GM12878 (cell line): ENCODE results near the gene TOPAZ1. TPM values are rescaled to one million over a fixed set of nuclear protein-coding genes. Genes with fewer than 3 reads are reported as not detected.

Experiments
- ATAC-seq: fragments of 200-7000 bp; cut with Tn5 transposase; 3 replicates; pipeline ENCODE4 v1.9.1; 2020; ENCODE audit warnings: mild to moderate bottlenecking, moderate library complexity
- BruUV-seq: library from RNA; stranded (reverse); fragments of 400-500 nt; replicated peaks from 2 replicates; lab custom pipeline; 2021; lab: Mats Ljungman, UMichigan
- CTCF ChIA-PET: fragments of 300-600 bp; sonication (Branson Sonifier 250); formaldehyde crosslinking; extraction: SDS; loops from one replicate; lab custom pipeline; 2021; ENCODE audit warnings: inconsistent platforms; lab: Yijun Ruan, JAX
- POLR2A ChIA-PET: fragments of 350-600 bp; formaldehyde crosslinking; extraction: SDS; loops from one replicate; lab custom pipeline; 2021; ENCODE audit warnings: inconsistent platforms; lab: Charles Lee
- RAD21 ChIA-PET: fragments of 300-600 bp; sonication (Branson Sonifier 250); formaldehyde crosslinking; loops from one replicate; lab custom pipeline; 2023; ENCODE audit warnings: antibody characterized with exemption; ENCODE audit not compliant: unreplicated experiment; lab: Charles Lee
- SMC1A ChIA-PET: fragments of 300-600 bp; sonication (Branson Sonifier 250); formaldehyde crosslinking; loops from one replicate; lab custom pipeline; 2023; ENCODE audit not compliant: unreplicated experiment, uncharacterized antibody; lab: Charles Lee
- DNase-seq: peaks from one replicate; pipeline ENCODE4 v3.0.0-alpha.2; 2011; ENCODE audit warnings: low read depth, low spot score
- FAIRE-seq: peaks from 3 replicates; lab custom pipeline; 2011; peaks lifted over from hg19 to GRCh38; lab: Jason Lieb, UNC
- H2AFZ ChIP-seq: 2 replicates; pipeline ENCODE4 v1.6.0; 2011; ENCODE audit warnings: low read depth, low read length, control low read depth; ENCODE audit not compliant: control insufficient read depth
- H3K27ac ChIP-seq: 2 replicates; pipeline ENCODE4 v1.5.1; 2011; ENCODE audit warnings: control low read depth; ENCODE audit not compliant: control insufficient read depth, insufficient read depth
- H3K27me3 ChIP-seq, 2 experiments: replicated peaks in 1 of 2; 2 replicates each; pipeline versions ENCODE4 v1.6.0 to v1.6.1; 2011; ENCODE audit warnings: low read length in 1 of 2; ENCODE audit not compliant: control insufficient read depth in 2 of 2, insufficient read depth in 2 of 2
- H3K36me3 ChIP-seq, 2 experiments: 2 replicates each; pipeline ENCODE4 v1.5.1; 2011; ENCODE audit warnings: low read length in 1 of 2; ENCODE audit not compliant: control insufficient read depth in 2 of 2, insufficient read depth in 2 of 2
- H3K4me1 ChIP-seq: 2 replicates; pipeline ENCODE4 v1.6.1; 2011; ENCODE audit warnings: mild to moderate bottlenecking, low read length, moderate library complexity, mixed read lengths; ENCODE audit not compliant: control insufficient read depth, insufficient read depth
- H3K4me2 ChIP-seq: 2 replicates; pipeline ENCODE4 v1.6.0; 2011; ENCODE audit warnings: control low read depth; ENCODE audit not compliant: control insufficient read depth, insufficient read depth
- H3K4me3 ChIP-seq: fragments of 200-600 bp; sonication (generic); 2 replicates; pipeline ENCODE4 v1.5.1; 2016
- H3K79me2 ChIP-seq: 2 replicates; pipeline ENCODE4 v1.6.0; 2011; ENCODE audit warnings: low read length; ENCODE audit not compliant: control insufficient read depth, insufficient read depth
- H3K9ac ChIP-seq: 2 replicates; pipeline ENCODE4 v1.8.0; 2011; ENCODE audit warnings: low read length, control low read depth, mixed read lengths; ENCODE audit not compliant: control insufficient read depth, insufficient read depth
- H3K9me3 ChIP-seq: replicated peaks from 3 replicates; pipeline ENCODE4 v1.5.1; 2011; ENCODE audit warnings: mild to moderate bottlenecking, low read length; ENCODE audit not compliant: control insufficient read depth, insufficient read depth
- H4K20me1 ChIP-seq: 2 replicates; pipeline ENCODE4 v1.6.0; 2011; ENCODE audit not compliant: control insufficient read depth, insufficient read depth
- ATF2 ChIP-seq: IDR thresholded peaks from 2 replicates; pipeline ENCODE4 v1.6.1; 2012; ENCODE audit warnings: low read length, inconsistent platforms
- TBL1XR1 ChIP-seq: IDR thresholded peaks from 2 replicates; pipeline ENCODE4 v1.6.1; 2012; ENCODE audit warnings: low read depth, low read length, improper control_type of control experiment
- ZNF24 ChIP-seq: fragments of 450-650 bp; IDR thresholded peaks from 2 replicates; pipeline ENCODE4 v1.6.1; 2017; ENCODE audit warnings: antibody characterized with exemption, mild to moderate bottlenecking
- whole genome bisulfite sequencing: methylation state at CpG from one replicate; pipeline ENCODE4 v1.1.6; 2016; ENCODE audit warnings: low lambda C conversion rate; ENCODE audit not compliant: insufficient replicate concordance, insufficient coverage; ENCODE audit errors: missing lambda C conversion rate; 5-methylcytosine and 5-hydroxymethylcytosine counted together
- in situ Hi-C: fragments of 300-500 bp; cut with MboI; formaldehyde crosslinking; loops from 9 replicates; pipeline ENCODE4 v1.14.3; 2018; ENCODE audit warnings: mixed read lengths
- intact Hi-C: fragments of 100-400 bp; cut with micrococcal nuclease; formaldehyde crosslinking; loops from one replicate; pipeline ENCODE4 v1.14.2; 2022; ENCODE audit not compliant: unreplicated experiment
- polyA plus RNA-seq, 11 experiments: library from polyadenylated mRNA; depleted of rRNA in 4 of 11; unstranded in 6 of 11; stranded (reverse) in 5 of 11; fragments of >200 nt; fragmentation: Nextera tagmentation in 4 of 11; fragmentation: Illumina TruSeq in 1 of 11; extraction: Ambion mirVana in 4 of 11; extraction: Trizol in 1 of 11; gene quantifications; 1 replicate in 1 of 11; 2 replicates in 10 of 11; pipeline versions ENCODE4 v1.2.1 to v1.2.3, GENCODE V29; 2011 to 2016; ENCODE audit warnings: inconsistent platforms in 2 of 11, missing spikeins in 2 of 11, low read depth in 1 of 11
- total RNA-seq, 4 experiments: library from RNA; depleted of rRNA in 3 of 4; stranded (reverse); fragments of >200 nt in 3 of 4; fragmentation: Illumina TruSeq in 1 of 4; extraction: Trizol in 1 of 4; gene quantifications; 2 replicates each; pipeline versions ENCODE4 v1.2.1 to v1.2.3, GENCODE V29; 2013 to 2021

TOPAZ1 gene
- total and polyA plus RNA-seq, 10 of the 15 experiments (the other 5 are each of a cell fraction or from before 2014, with no cell fraction given): 0.02 TPM; not detected in 9

- RAD21 ChIA-PET: no interaction called here
These were observed 117.6 kb downstream of the TOPAZ1 start for GRCh38 chr3:44359146-44359751.

GRCh38 chr3:44363591-44363990 is 121.9 kb downstream of the TOPAZ1 start:
- no peak for DNase-seq
- ChIA-PET CTCF (interaction anchor here (0.9 to 1.9 kb wide), 3 partner anchors 26 to 76 kb away, joined by 4 to 7 read pairs (median 6); partner anchors contain the start of gene TCAIM), POLR2A (interaction anchor here (0.7 to 2.2 kb wide), 7 partner anchors 10 to 76 kb away, joined by 4 to 10 read pairs (median 4); partner anchors contain the start of gene TCAIM), RAD21 (interaction anchor here (1.0 to 3.0 kb wide), 4 partner anchors 24 to 76 kb away, joined by 3 to 35 read pairs (median 8); partner anchors contain the start of gene TCAIM), SMC1A (interaction anchor here (0.9 to 3.7 kb wide), 6 partner anchors 8 to 148 kb away, joined by 4 to 40 read pairs (median 4); partner anchors contain the start of gene TCAIM)
- Histone ChIP-seq H3K4me2 (no peak overlapping the region), H3K9ac (no peak overlapping the region), H3K27ac (no peak overlapping the region), H3K4me1 (no peaks in the 10 kb centered on the region), H2AFZ (no peak overlapping the region), H3K9me3 (no peaks in the 10 kb centered on the region), H4K20me1 (no peaks in the 10 kb centered on the region), H3K79me2 (no peaks in the 10 kb centered on the region), H3K36me3 (no peaks in the 10 kb centered on the region), H3K4me3 (no peak overlapping the region), H3K27me3 (no peaks in the 10 kb centered on the region)
- BruUV-seq: no TSS peak
- intact Hi-C loops: no loop called here
- ATAC-seq: peak; percentile 90
- TF ChIP-seq ZNF24 (peak; percentile 62), ATF2 (no peak)
- in situ Hi-C loops: no loop called here
- 94% methylated on average over 1 of the region's 2 CpGs for WGBS
- FAIRE-seq: no peak

More at GRCh38 chr3:44359146-44359751, 117.6 kb downstream of the TOPAZ1 start:
- ATAC-seq (no peak), DNase-seq (no peak), FAIRE-seq (no peak)
- no peak overlapping the region for H3K4me3 ChIP-seq
- in situ Hi-C loops (no loop called here), intact Hi-C loops (no loop called here)
- BruUV-seq: no TSS peak
- TF ChIP-seq TBL1XR1: no peak
- no peaks in the 10 kb centered on the region for H3K9me3 ChIP-seq
- no peaks in the 10 kb centered on the region for H3K79me2 ChIP-seq
- ChIA-PET SMC1A (interaction anchor here (0.7 to 1.2 kb wide), 2 partner anchors 16 to 20 kb away, joined by 3 read pairs; no protein-coding TSS in a partner anchor), CTCF (no interaction called here), POLR2A (no interaction called here)
- no peaks in the 10 kb centered on the region for H4K20me1 ChIP-seq
- no peaks in the 10 kb centered on the region for H3K27me3 ChIP-seq
- no peak overlapping the region for H3K9ac ChIP-seq
- no peak overlapping the region for H2AFZ ChIP-seq
- no peaks in the 10 kb centered on the region; a peak in 1 of 4 replicates for H3K36me3 ChIP-seq
- WGBS: 96% methylated on average over 3 of the region's 3 CpGs
- no peaks in the 10 kb centered on the region for H3K4me1 ChIP-seq
- H3K27ac ChIP-seq: no peak overlapping the region
- no peak overlapping the region for H3K4me2 ChIP-seq
